ENCODE measurements around the gene LY6G5C. TPM values are rescaled to one million over a fixed set of nuclear protein-coding genes. Genes with fewer than 3 reads are reported as not detected.
"Not testable (repeated sequence)": the region's sequence is repeated elsewhere in the genome, so short reads cannot be mapped to it uniquely, and the experiment has no call there.

The LY6G5C gene
- total and polyA plus RNA-seq, 2 of the 13 experiments (the other 11 are each of a cell fraction or from before 2014, with no cell fraction given), result 0.33 to 0.55 TPM

GRCh38 chr6:31709157-31709556 is 28.3 kb upstream of the LY6G5C start:
- H3K4me3 ChIP-seq (replicated peaks in 1 of 3; ENCODE audit: insufficient read depth in 1 of 3, low read depth in 2 of 3, low read length in 3 of 3); DNase-seq (ENCODE audit: low spot score); H3K36me3 ChIP-seq (replicated peaks in 1 of 2; ENCODE audit: control insufficient read depth in 1 of 2, insufficient read depth in 2 of 2, low read length in 2 of 2); ATAC-seq; H3K9me3 ChIP-seq (ENCODE audit: low read length); BruUV-seq (replicated peaks); H3K4me2 ChIP-seq (ENCODE audit: low read depth, low read length); H3K9ac ChIP-seq (ENCODE audit: insufficient read depth, low read depth, low read length); FAIRE-seq; H3K79me2 ChIP-seq (ENCODE audit: insufficient read depth, low read length); in situ Hi-C loops (cut with HindIII; ENCODE audit: extremely low pct_ligation_motif_present, low pct_unique_long_range_greater_than_20kb); H2AFZ ChIP-seq (ENCODE audit: low read length); CTCF ChIA-PET (ENCODE audit: low intra/inter-chr PET ratio, low total read pairs); intact Hi-C loops (cut with micrococcal nuclease; ENCODE audit: unreplicated experiment); H3K27ac ChIP-seq (ENCODE audit: extremely low read length, insufficient read depth, low read length); H4K20me1 ChIP-seq (ENCODE audit: insufficient read depth, low read length): not testable (repeated sequence)
- POLR2A ChIA-PET, result interaction anchor here (1.1 kb wide), 1 partner anchor 57 kb away, joined by 4 read pairs; no protein-coding TSS in a partner anchor
- TF ChIP-seq ZNF770 (CRISPR knock-in tag; IDR thresholded peaks at IDR 0.05) (0 out of 2 replicates have a peak, but pooled peaks have one; percentile 57), ZNF362 (CRISPR knock-in tag; IDR thresholded peaks at IDR 0.05; ENCODE audit: borderline replicate concordance) (peak; percentile 71; the same call in 1 of the 2 replicates), CEBPG (CRISPR knock-in tag; IDR thresholded peaks at IDR 0.05) (peak; percentile 64), ZNF292 (CRISPR knock-in tag; IDR thresholded peaks at IDR 0.05; ENCODE audit: borderline replicate concordance, low read depth) (0 out of 2 replicates have a peak, but pooled peaks have one; percentile 32)
- 25% methylated on average over 11 of the region's 11 CpGs for WGBS (ENCODE audit: low lambda C conversion rate)
- peaks cover 21% of the 10 kb centered on the region for H3K4me1 ChIP-seq (ENCODE audit: insufficient read depth, low read length)
- peaks cover 9 to 36% of the 10 kb centered on the region in 2 experiments; a peak in 3 of 5 replicates for H3K27me3 ChIP-seq (ENCODE audit: control insufficient read depth in 1 of 2, insufficient read depth in 2 of 2, low read length in 2 of 2)

- no TSS peak for BruUV-seq (replicated peaks)
- WGBS (ENCODE audit: low lambda C conversion rate), result 85% methylated on average over 3 of the region's 3 CpGs
- DNase-seq (ENCODE audit: low spot score) (no peak), FAIRE-seq (no peak), ATAC-seq (no peak)
- H3K36me3 ChIP-seq (replicated peaks in 1 of 2; ENCODE audit: control insufficient read depth in 1 of 2, insufficient read depth in 2 of 2, low read length in 2 of 2), result no peaks in the 10 kb centered on the region
- in situ Hi-C loops (cut with HindIII; ENCODE audit: extremely low pct_ligation_motif_present, low pct_unique_long_range_greater_than_20kb), result no loop called here
- peaks cover 18% of the 10 kb centered on the region for H3K4me1 ChIP-seq (ENCODE audit: insufficient read depth, low read length)
- H3K4me3 ChIP-seq (replicated peaks in 1 of 3; ENCODE audit: insufficient read depth in 1 of 3, low read depth in 2 of 3, low read length in 3 of 3), result no peak overlapping the region
- no peak overlapping the region for H3K9ac ChIP-seq (ENCODE audit: insufficient read depth, low read depth, low read length)
- H4K20me1 ChIP-seq (ENCODE audit: insufficient read depth, low read length), result no peaks in the 10 kb centered on the region
- H3K27me3 ChIP-seq (ENCODE audit: control insufficient read depth in 1 of 2, insufficient read depth in 2 of 2, low read length in 2 of 2), result peaks cover 9 to 35% of the 10 kb centered on the region in 2 experiments; a peak in 3 of 5 replicates
- H3K27ac ChIP-seq (ENCODE audit: extremely low read length, insufficient read depth, low read length), result no peak overlapping the region
- H2AFZ ChIP-seq (ENCODE audit: low read length), result no peak overlapping the region
- no peaks in the 10 kb centered on the region for H3K79me2 ChIP-seq (ENCODE audit: insufficient read depth, low read length)
- ChIA-PET POLR2A (interaction anchor here (1.2 kb wide), 1 partner anchor 237 kb away, joined by 3 read pairs; the partner anchor contains the start of gene CFB), CTCF (ENCODE audit: low intra/inter-chr PET ratio, low total read pairs) (no interaction called here)
- TF ChIP-seq ZNF121 (CRISPR knock-in tag; IDR thresholded peaks at IDR 0.05), result peak; percentile 76
- no peak for TF ChIP-seq FOXP1 (IDR thresholded peaks at IDR 0.05)
- TF ChIP-seq FOXP1 (CRISPR knock-in tag; IDR thresholded peaks at IDR 0.05), result no peak
- H3K4me2 ChIP-seq (ENCODE audit: low read depth, low read length), result no peak overlapping the region
- intact Hi-C loops (cut with micrococcal nuclease; ENCODE audit: unreplicated experiment), result no loop called here
- no peaks in the 10 kb centered on the region for H3K9me3 ChIP-seq (ENCODE audit: low read length)
Observed at GRCh38 chr6:31708224-31708623, 27.4 kb upstream of the LY6G5C start.
